ENCODE results near the gene SDK1.

SDK1 gene

DNA sequence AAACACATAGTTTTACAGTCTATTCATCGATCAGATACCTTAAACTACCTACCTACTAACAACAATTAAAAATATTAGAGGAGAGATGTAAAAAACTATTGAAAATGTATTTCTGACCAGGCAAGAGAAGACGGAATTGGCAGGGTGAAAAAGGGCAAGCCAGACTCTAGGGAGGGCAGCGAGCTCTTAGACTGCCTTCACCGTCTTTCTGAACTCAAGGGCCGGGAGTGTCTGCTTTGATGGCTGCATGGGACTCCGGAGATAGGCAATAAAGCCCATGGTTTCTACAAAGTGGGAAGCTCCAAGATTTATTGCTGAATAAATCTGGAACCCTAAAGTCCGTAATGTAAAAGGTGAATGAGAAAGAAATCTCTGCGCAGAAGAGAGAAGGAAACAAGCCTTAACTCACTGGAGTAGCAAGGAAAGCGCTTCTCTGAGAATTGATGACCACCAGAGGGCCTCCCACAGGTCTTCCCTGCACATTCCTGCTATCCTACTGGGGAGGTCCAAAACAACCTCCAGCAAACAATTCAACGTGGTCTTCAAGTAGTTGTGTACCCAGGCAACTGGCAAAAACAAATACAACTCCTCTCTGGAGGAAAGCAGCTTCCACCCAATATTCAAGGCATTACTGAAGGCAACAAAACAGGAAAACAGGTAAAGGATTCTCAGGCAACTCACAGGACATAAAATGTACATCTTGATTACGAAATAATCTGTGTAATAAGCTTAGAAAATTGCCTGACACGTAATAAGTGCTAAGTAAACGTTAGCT, 181.3 kb downstream of the SDK1 start:
- Histone ChIP-seq H3K4me2 (ENCODE audit: low read length, poor library complexity, severe bottlenecking) (no peak overlapping the region), H3K9me3 (ENCODE audit: control insufficient read depth, low read length) (no peaks in the 10 kb centered on the region), H3K14ac (ENCODE audit: low read length in 2 of 2) (no peak overlapping the region), H2AFZ (ENCODE audit: low read depth, low read length) (no peak overlapping the region), H3K4me1 (ENCODE audit: control insufficient read depth, insufficient read depth, low read depth, low read length) (no peaks in the 10 kb centered on the region), H3K36me3 (ENCODE audit: control insufficient read depth in 1 of 2, insufficient read depth in 2 of 2, low read depth in 1 of 2, low read length in 2 of 2) (no peaks in the 10 kb centered on the region), H4K8ac (ENCODE audit: low read length) (no peak overlapping the region), H3K79me1 (replicated peaks; ENCODE audit: low read length, poor library complexity, severe bottlenecking) (peaks cover 7% of the 10 kb centered on the region), H2BK120ac (ENCODE audit: low read depth, low read length) (no peak overlapping the region), H2AK5ac (ENCODE audit: low read length, severe bottlenecking) (no peak overlapping the region), H3K18ac (ENCODE audit: low read depth in 1 of 2, low read length in 2 of 2) (peak overlapping the region in 1 of 2 experiments; percentile 21), H2BK15ac (ENCODE audit: low read depth, poor library complexity, severe bottlenecking) (no peak overlapping the region), H3K27ac (ENCODE audit: low read length, poor library complexity, severe bottlenecking) (no peak overlapping the region), H2BK12ac (ENCODE audit: low read length in 2 of 2) (no peak overlapping the region), H3K4ac (ENCODE audit: low read depth in 1 of 2, low read length in 2 of 2) (no peak overlapping the region), H3K27me3 (ENCODE audit: control insufficient read depth in 1 of 2, insufficient read depth in 1 of 2, low read length in 2 of 2) (no peaks in the 10 kb centered on the region), H3K4me3 (ENCODE audit: insufficient read depth in 1 of 2, low read depth in 1 of 2, low read length in 2 of 2) (no peak overlapping the region), H3K23ac (ENCODE audit: low read length in 2 of 2) (no peak overlapping the region), H2BK5ac (ENCODE audit: low read depth, low read length, poor library complexity, severe bottlenecking) (no peak overlapping the region), H4K91ac (ENCODE audit: low read length) (no peak overlapping the region), H3K9ac (ENCODE audit: low read length) (no peak overlapping the region)
- peak; percentile 71 for DNase-seq
- 68% methylated on average over 11 of the region's 13 CpGs for WGBS

DNA sequence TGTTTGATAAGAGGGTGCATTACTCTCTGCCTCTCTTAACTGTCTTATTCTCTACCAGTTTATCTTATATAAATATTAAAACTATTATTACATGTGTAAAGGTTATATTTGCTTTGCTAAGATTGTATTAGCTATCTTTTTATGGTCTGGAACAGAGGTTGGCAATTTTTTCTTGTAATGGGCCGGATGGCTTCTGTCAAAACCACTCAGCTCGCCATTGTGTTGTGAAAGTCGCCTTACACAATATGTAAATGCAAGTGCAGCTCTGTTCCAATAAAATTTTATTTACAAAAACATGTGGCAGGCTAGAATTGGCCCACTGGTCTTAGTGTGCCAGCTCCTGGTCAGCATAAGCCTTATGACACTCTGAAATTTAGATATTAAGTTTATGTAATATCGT, 185.8 kb downstream of the SDK1 start:
- no peak overlapping the region for H3K4me2 ChIP-seq (ENCODE audit: low read length, poor library complexity, severe bottlenecking)

DNA sequence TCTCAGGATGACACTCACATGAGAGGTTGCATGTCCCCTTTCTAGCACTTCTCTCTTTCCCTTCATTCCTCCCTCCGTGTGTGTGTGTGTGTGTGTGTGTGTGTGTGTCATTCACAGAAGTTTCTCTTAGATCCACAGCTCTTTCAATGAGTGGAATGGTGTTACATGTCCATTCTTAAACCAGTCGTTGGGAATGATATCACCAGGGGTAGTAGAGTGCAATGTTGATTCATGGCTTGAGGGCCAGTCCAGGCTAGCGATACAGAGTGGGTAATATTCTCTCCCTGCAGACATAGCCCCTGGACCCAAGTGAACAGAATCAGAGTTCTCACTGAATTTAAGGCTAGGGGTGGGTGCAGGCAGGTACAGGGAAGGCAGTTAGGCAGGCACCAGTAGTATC, 187.8 kb downstream of the SDK1 start:
- Histone ChIP-seq H3K27ac (ENCODE audit: low read length, poor library complexity, severe bottlenecking) (no peak overlapping the region), H3K4ac (ENCODE audit: low read depth in 1 of 2, low read length in 2 of 2) (no peak overlapping the region), H3K9ac (ENCODE audit: low read length) (no peak overlapping the region), H4K8ac (ENCODE audit: low read length) (no peak overlapping the region), H2BK12ac (ENCODE audit: low read length in 2 of 2) (no peak overlapping the region), H2BK15ac (ENCODE audit: low read depth, poor library complexity, severe bottlenecking) (no peak overlapping the region), H2AFZ (ENCODE audit: low read depth, low read length) (no peak overlapping the region), H3K4me3 (ENCODE audit: insufficient read depth in 1 of 2, low read depth in 1 of 2, low read length in 2 of 2) (no peak overlapping the region), H3K23ac (ENCODE audit: low read length in 2 of 2) (no peak overlapping the region), H3K9me3 (ENCODE audit: control insufficient read depth, low read length) (no peaks in the 10 kb centered on the region), H4K91ac (ENCODE audit: low read length) (no peak overlapping the region), H3K18ac (ENCODE audit: low read depth in 1 of 2, low read length in 2 of 2) (no peak overlapping the region), H3K4me2 (ENCODE audit: low read length, poor library complexity, severe bottlenecking) (no peak overlapping the region), H3K27me3 (ENCODE audit: control insufficient read depth in 1 of 2, insufficient read depth in 1 of 2, low read length in 2 of 2) (no peaks in the 10 kb centered on the region), H2BK5ac (ENCODE audit: low read depth, low read length, poor library complexity, severe bottlenecking) (no peak overlapping the region), H3K4me1 (ENCODE audit: control insufficient read depth, insufficient read depth, low read depth, low read length) (peaks cover 2% of the 10 kb centered on the region), H3K14ac (ENCODE audit: low read length in 2 of 2) (no peak overlapping the region), H2AK5ac (ENCODE audit: low read length, severe bottlenecking) (no peak overlapping the region), H2BK120ac (ENCODE audit: low read depth, low read length) (no peak overlapping the region), H3K79me1 (replicated peaks; ENCODE audit: low read length, poor library complexity, severe bottlenecking) (peaks cover 11% of the 10 kb centered on the region), H3K36me3 (ENCODE audit: control insufficient read depth in 1 of 2, insufficient read depth in 2 of 2, low read depth in 1 of 2, low read length in 2 of 2) (no peaks in the 10 kb centered on the region)
- DNase-seq, result no peak
- WGBS, result 93% methylated on average over 2 of the region's 3 CpGs

More for the DNA sequence above, 185.8 kb downstream of the SDK1 start:
- Histone ChIP-seq H4K8ac (ENCODE audit: low read length) (no peak overlapping the region), H3K18ac (ENCODE audit: low read depth in 1 of 2, low read length in 2 of 2) (no peak overlapping the region), H2BK15ac (ENCODE audit: low read depth, poor library complexity, severe bottlenecking) (no peak overlapping the region), H3K27me3 (ENCODE audit: control insufficient read depth in 1 of 2, insufficient read depth in 1 of 2, low read length in 2 of 2) (no peaks in the 10 kb centered on the region), H3K9me3 (ENCODE audit: control insufficient read depth, low read length) (no peaks in the 10 kb centered on the region), H3K4me1 (ENCODE audit: control insufficient read depth, insufficient read depth, low read depth, low read length) (no peaks in the 10 kb centered on the region), H3K14ac (ENCODE audit: low read length in 2 of 2) (no peak overlapping the region), H3K36me3 (ENCODE audit: control insufficient read depth in 1 of 2, insufficient read depth in 2 of 2, low read depth in 1 of 2, low read length in 2 of 2) (no peaks in the 10 kb centered on the region), H2AFZ (ENCODE audit: low read depth, low read length) (no peak overlapping the region), H2AK5ac (ENCODE audit: low read length, severe bottlenecking) (no peak overlapping the region), H4K91ac (ENCODE audit: low read length) (no peak overlapping the region), H3K4ac (ENCODE audit: low read depth in 1 of 2, low read length in 2 of 2) (no peak overlapping the region), H3K79me1 (replicated peaks; ENCODE audit: low read length, poor library complexity, severe bottlenecking) (peaks cover 11% of the 10 kb centered on the region), H3K23ac (ENCODE audit: low read length in 2 of 2) (no peak overlapping the region), H3K9ac (ENCODE audit: low read length) (no peak overlapping the region), H2BK5ac (ENCODE audit: low read depth, low read length, poor library complexity, severe bottlenecking) (no peak overlapping the region), H3K4me3 (ENCODE audit: insufficient read depth in 1 of 2, low read depth in 1 of 2, low read length in 2 of 2) (no peak overlapping the region), H2BK12ac (ENCODE audit: low read length in 2 of 2) (no peak overlapping the region), H3K27ac (ENCODE audit: low read length, poor library complexity, severe bottlenecking) (no peak overlapping the region), H2BK120ac (ENCODE audit: low read depth, low read length) (no peak overlapping the region)
- WGBS, result 100% methylated on average over 2 of the region's 4 CpGs
- DNase-seq, result no peak

DNA sequence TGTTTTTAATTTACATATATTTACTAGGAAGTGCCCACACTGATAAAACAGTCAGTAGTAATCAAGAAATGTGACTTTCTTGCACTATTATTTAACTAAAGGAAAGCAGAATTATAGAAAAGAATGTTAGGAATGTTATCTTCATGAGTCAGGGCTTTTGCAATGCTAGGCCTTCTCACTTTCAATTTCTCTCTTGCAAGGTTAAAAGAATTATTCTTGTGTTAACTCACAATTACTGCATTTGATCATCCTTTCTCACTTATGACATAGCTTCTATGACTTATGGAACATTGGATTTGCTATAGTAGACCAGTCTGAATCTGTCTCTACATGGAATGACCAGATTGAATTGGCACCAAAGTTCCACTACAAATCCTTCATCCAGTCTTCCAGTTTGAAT, 192.4 kb downstream of the SDK1 start:
- Histone ChIP-seq H2BK120ac (ENCODE audit: low read depth, low read length) (no peak overlapping the region), H3K27ac (ENCODE audit: low read length, poor library complexity, severe bottlenecking) (peak overlapping the region; percentile 85), H3K23ac (ENCODE audit: low read length in 2 of 2) (no peak overlapping the region)

More for the DNA sequence above, 192.4 kb downstream of the SDK1 start:
- H3K4me3 ChIP-seq (ENCODE audit: insufficient read depth in 1 of 2, low read depth in 1 of 2, low read length in 2 of 2), result no peak overlapping the region
- H3K14ac ChIP-seq (ENCODE audit: low read length in 2 of 2), result no peak overlapping the region
- H3K9me3 ChIP-seq (ENCODE audit: control insufficient read depth, low read length), result peaks cover 4% of the 10 kb centered on the region
- no peak overlapping the region for H4K91ac ChIP-seq (ENCODE audit: low read length)
- no peak overlapping the region for H4K8ac ChIP-seq (ENCODE audit: low read length)
- H2BK15ac ChIP-seq (ENCODE audit: low read depth, poor library complexity, severe bottlenecking), result no peak overlapping the region
- no peak overlapping the region for H2AK5ac ChIP-seq (ENCODE audit: low read length, severe bottlenecking)
- H3K4me2 ChIP-seq (ENCODE audit: low read length, poor library complexity, severe bottlenecking), result no peak overlapping the region
- no peak overlapping the region for H2BK12ac ChIP-seq (ENCODE audit: low read length in 2 of 2)
- no peak overlapping the region for H3K18ac ChIP-seq (ENCODE audit: low read depth in 1 of 2, low read length in 2 of 2)
- H2AFZ ChIP-seq (ENCODE audit: low read depth, low read length), result no peak overlapping the region
- no peak overlapping the region for H2BK5ac ChIP-seq (ENCODE audit: low read depth, low read length, poor library complexity, severe bottlenecking)
- peaks cover 2% of the 10 kb centered on the region for H3K4me1 ChIP-seq (ENCODE audit: control insufficient read depth, insufficient read depth, low read depth, low read length)
- no peaks in the 10 kb centered on the region for H3K36me3 ChIP-seq (ENCODE audit: control insufficient read depth in 1 of 2, insufficient read depth in 2 of 2, low read depth in 1 of 2, low read length in 2 of 2)
- H3K79me1 ChIP-seq (replicated peaks; ENCODE audit: low read length, poor library complexity, severe bottlenecking), result peaks cover 12% of the 10 kb centered on the region
- no peaks in the 10 kb centered on the region for H3K27me3 ChIP-seq (ENCODE audit: control insufficient read depth in 1 of 2, insufficient read depth in 1 of 2, low read length in 2 of 2)
- DNase-seq, result peak; percentile 54
- no peak overlapping the region for H3K4ac ChIP-seq (ENCODE audit: low read depth in 1 of 2, low read length in 2 of 2)
- H3K9ac ChIP-seq (ENCODE audit: low read length), result peak overlapping the region; percentile 12

All from mesenchymal stem cell (in vitro differentiated cells and primary cell).